Mesodermal cell (in vitro differentiated cells): ENCODE measurements around the gene TMEM42.
"Not testable (repeated sequence)": the region's sequence is repeated elsewhere in the genome, so short reads cannot be mapped to it uniquely, and the experiment has no call there.

Source experiments
- H3K27ac ChIP-seq: 2 replicates; pipeline ENCODE4 v1.7.0; 2013; ENCODE audit warnings: mild to moderate bottlenecking, low read depth, low read length, moderate library complexity; ENCODE audit not compliant: severe bottlenecking
- H3K36me3 ChIP-seq: 2 replicates; pipeline ENCODE4 v1.7.1; 2013; ENCODE audit warnings: mild to moderate bottlenecking, low read length, moderate library complexity; ENCODE audit not compliant: control insufficient read depth, insufficient read depth
- H3K4me1 ChIP-seq: one replicate; pipeline ENCODE4 v1.7.1; 2013; ENCODE audit warnings: mild to moderate bottlenecking, low read length; ENCODE audit not compliant: insufficient read depth, control insufficient read depth, poor library complexity, severe bottlenecking
- H3K4me3 ChIP-seq: 2 replicates; pipeline ENCODE4 v1.7.0; 2013; ENCODE audit warnings: low read length, control low read depth, mild to moderate bottlenecking; ENCODE audit not compliant: insufficient read depth, poor library complexity, severe bottlenecking; ENCODE audit errors: extremely low read depth
- H3K9me3 ChIP-seq: 2 replicates; pipeline ENCODE4 v1.7.1; 2013; ENCODE audit warnings: mild to moderate bottlenecking, low read length, moderate library complexity; ENCODE audit not compliant: control insufficient read depth
- WGBS, 2 experiments: methylation state at CpG; one replicate each; pipeline ENCODE4 v1.1.5; 2013; ENCODE audit warnings: missing lambda C conversion rate in 2 of 2; ENCODE audit not compliant: insufficient coverage in 2 of 2; 5-methylcytosine and 5-hydroxymethylcytosine counted together

Gene TMEM42

GRCh38 chr3:44842376-44842775, 19.3 kb upstream of the TMEM42 start:
- H3K9me3 ChIP-seq, result peaks cover under 1% of the 10 kb centered on the region
- no peak overlapping the region for H3K27ac ChIP-seq
- peaks cover 14% of the 10 kb centered on the region for H3K4me1 ChIP-seq
- H3K36me3 ChIP-seq, result peaks cover 90% of the 10 kb centered on the region
- no peak overlapping the region for H3K4me3 ChIP-seq
- 100% methylated on average over 1 of the region's 2 CpGs; no CpG with 5 or more reads in 1 of the 2 experiments for whole genome bisulfite sequencing, 2 experiments

- Histone ChIP-seq H3K36me3 (peaks cover 66% of the 10 kb centered on the region), H3K4me3 (no peak overlapping the region), H3K4me1 (peaks cover 14% of the 10 kb centered on the region), H3K27ac (peak overlapping the region; percentile 99), H3K9me3 (no peaks in the 10 kb centered on the region)
- WGBS, 2 experiments, result 85 to 96% methylated on average over 6 to 7 of the region's 7 CpGs
Measured at GRCh38 chr3:44845528-44846520, 15.9 kb upstream of the TMEM42 start.

- Histone ChIP-seq H3K4me1 (peaks cover 14% of the 10 kb centered on the region), H3K4me3 (no peak overlapping the region), H3K36me3 (peaks cover 66% of the 10 kb centered on the region), H3K9me3 (no peaks in the 10 kb centered on the region), H3K27ac (no peak overlapping the region)
- 100% methylated on average over 1 of the region's 1 CpG for WGBS, 2 experiments
Measured at GRCh38 chr3:44848634-44849033, 13.1 kb upstream of the TMEM42 start.

- 96 to 97% methylated on average over 4 to 5 of the region's 6 CpGs for WGBS, 2 experiments
- H3K27ac ChIP-seq, H3K9me3 ChIP-seq, H3K4me1 ChIP-seq, H3K4me3 ChIP-seq: not testable (repeated sequence)
- peaks cover 35% of the 10 kb centered on the region for H3K36me3 ChIP-seq
Measured at GRCh38 chr3:44856663-44857062, 5.0 kb upstream of the TMEM42 start.

- 87 to 96% methylated on average over 4 of the region's 4 CpGs for WGBS, 2 experiments
- H3K9me3 ChIP-seq, result no peaks in the 10 kb centered on the region
- H3K4me3 ChIP-seq, result no peak overlapping the region
- no peak overlapping the region for H3K27ac ChIP-seq
- H3K36me3 ChIP-seq, result peaks cover 7% of the 10 kb centered on the region
- no peaks in the 10 kb centered on the region for H3K4me1 ChIP-seq
Measured at GRCh38 chr3:44860117-44860516, 1.6 kb upstream of the TMEM42 start.

- Histone ChIP-seq H3K36me3 (peaks cover 7% of the 10 kb centered on the region), H3K4me3 (peak overlapping the region; percentile 36), H3K4me1 (no peaks in the 10 kb centered on the region), H3K27ac (peak overlapping the region; percentile 41), H3K9me3 (no peaks in the 10 kb centered on the region)
- WGBS, 2 experiments, result 17 to 19% methylated on average over 19 to 20 of the region's 25 CpGs
Measured at GRCh38 chr3:44862226-44862637, 520 bp downstream of the TMEM42 start.

GRCh38 chr3:44865272-44866035, 3.7 kb downstream of the TMEM42 start:
- peaks cover 7% of the 10 kb centered on the region for H3K36me3 ChIP-seq
- WGBS, 2 experiments, result 92 to 94% methylated on average over 5 to 6 of the region's 7 CpGs

GRCh38 chr3:44867421-44868111, 5.9 kb downstream of the TMEM42 start:
- no peak overlapping the region for H3K4me3 ChIP-seq
- no peak overlapping the region for H3K27ac ChIP-seq
- WGBS, 2 experiments, result 100% methylated on average over 1 of the region's 7 CpGs
- peaks cover 4% of the 10 kb centered on the region for H3K36me3 ChIP-seq
- no peaks in the 10 kb centered on the region for H3K4me1 ChIP-seq
- H3K9me3 ChIP-seq, result no peaks in the 10 kb centered on the region

More at GRCh38 chr3:44865272-44866035, 3.7 kb downstream of the TMEM42 start:
- Histone ChIP-seq H3K9me3 (no peaks in the 10 kb centered on the region), H3K4me3 (no peak overlapping the region), H3K27ac (no peak overlapping the region), H3K4me1 (no peaks in the 10 kb centered on the region)

GRCh38 chr3:44870375-44871061, 8.8 kb downstream of the TMEM42 start:
- no peaks in the 10 kb centered on the region for H3K4me1 ChIP-seq
- no peak overlapping the region for H3K27ac ChIP-seq
- no peaks in the 10 kb centered on the region for H3K36me3 ChIP-seq
- no peak overlapping the region for H3K4me3 ChIP-seq
- H3K9me3 ChIP-seq, result no peaks in the 10 kb centered on the region
- WGBS, 2 experiments, result 93 to 100% methylated on average over 4 to 6 of the region's 8 CpGs

GRCh38 chr3:44874308-44874707, 12.6 kb downstream of the TMEM42 start, which contains the start of gene TGM4:
TGM4 (plus strand) TSS chr3:44874608; CDS start chr3:44874679, 71 bp downstream.
- Histone ChIP-seq H3K27ac (no peak within 1 kb of the TSS), H3K36me3 (no peaks in the 10 kb centered on the region), H3K4me3 (no peak within 1 kb of the TSS), H3K9me3 (no peaks in the 10 kb centered on the region), H3K4me1 (no peaks in the 10 kb centered on the region)
- 88 to 90% methylated on average over 1 to 3 of the region's 5 CpGs for WGBS, 2 experiments
